Activated CD4-positive, alpha-beta T cell treated with anti-CD3 and anti-CD28 coated beads, Interleukin-2, amount 50 U/mL, for 4 hours (primary cell): ENCODE results near the gene MYO7A.

ENCODE experiments used
- DNase-seq, 2 experiments: peaks; one replicate each; pipeline ENCODE4 v3.0.0-alpha.2; 2020

Gene MYO7A

GRCh38 chr11:77129069-77129841 lies 1.2 kb downstream of the MYO7A start:
- DNase-seq = no peak

- DNase-seq = no peak
These were observed 2.1 kb downstream of the MYO7A start for GRCh38 chr11:77129842-77130756.

DNA sequence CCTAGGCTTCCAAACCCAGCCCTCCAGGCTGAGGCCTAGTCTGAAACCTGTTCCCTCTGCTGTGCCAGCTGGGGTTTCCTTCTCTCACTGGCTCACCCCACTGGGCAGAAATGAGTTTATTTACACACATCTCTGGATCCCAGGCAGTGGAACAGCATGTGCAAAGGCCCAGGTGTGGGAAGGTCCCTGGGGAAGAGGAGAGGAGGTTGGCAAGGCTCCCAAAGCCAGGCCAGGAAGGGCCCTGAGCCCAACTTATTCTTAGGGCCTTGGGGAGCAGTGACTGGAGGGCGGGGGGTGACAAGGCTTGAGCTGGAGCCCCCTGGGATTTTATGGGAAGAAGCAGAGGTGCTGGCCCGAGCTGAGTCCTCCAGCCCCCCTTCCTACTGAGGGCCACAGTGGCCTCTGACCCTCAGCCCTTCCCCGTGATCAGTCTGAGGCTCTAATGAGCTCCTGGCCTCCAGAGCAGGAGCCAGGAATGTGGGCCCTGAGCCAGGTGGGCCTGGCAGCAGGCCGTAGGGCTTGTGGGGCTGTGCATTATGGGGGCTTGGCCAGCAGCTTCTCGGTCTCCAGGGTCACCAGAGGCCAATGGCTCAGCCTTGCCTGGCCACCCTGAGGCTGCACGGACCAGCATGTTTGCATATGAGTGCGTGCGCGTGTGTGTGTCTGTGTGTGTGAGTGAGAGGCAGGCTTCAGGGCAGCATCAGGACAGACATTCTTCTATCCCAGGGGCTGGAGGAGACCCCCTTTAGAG lies 2.9 kb downstream of the MYO7A start:
- no peak for DNase-seq

DNA sequence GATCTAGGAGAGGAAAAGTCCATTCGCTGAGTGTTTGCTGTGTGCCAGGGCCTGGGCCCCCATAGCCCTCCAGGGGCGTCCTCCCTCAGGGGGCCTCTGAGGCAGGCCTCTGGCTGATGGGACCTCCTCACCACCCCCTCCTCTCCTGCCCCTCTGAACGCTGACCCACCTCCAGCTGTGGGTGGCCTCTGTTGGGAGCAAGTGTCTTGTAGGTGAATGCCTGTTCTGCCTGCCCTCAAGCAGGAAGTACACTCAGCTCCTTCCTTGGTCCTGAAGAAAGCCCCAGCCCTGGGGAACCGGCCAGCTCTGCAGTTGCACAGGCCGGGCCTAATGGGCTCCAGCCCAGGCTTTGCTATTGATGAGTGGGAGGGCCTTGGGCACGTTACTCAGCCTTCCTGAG lies 3.5 kb downstream of the MYO7A start:
- DNase-seq = no peak

GRCh38 chr11:77135069-77135468 lies 7.0 kb downstream of the MYO7A start:
- no peak for DNase-seq

DNA sequence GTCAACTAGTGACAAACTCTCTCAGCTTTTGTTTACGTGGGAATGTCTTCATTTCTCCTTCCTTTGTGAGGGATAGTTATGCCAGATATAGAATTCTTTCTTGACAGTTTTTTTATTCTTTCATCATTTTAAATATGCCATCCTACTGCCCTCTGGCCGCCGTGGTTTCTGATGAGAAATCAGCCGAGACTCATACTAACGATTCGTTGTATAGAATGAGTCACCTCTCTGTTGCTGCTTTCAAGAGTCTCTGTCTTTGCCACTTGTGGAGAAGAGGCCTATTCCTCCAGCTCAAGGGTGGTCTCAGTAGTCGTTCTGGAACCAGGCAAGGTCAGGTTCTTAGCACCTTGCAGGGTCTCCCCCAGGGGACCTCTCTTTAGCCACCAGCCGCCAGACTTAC lies 8.0 kb downstream of the MYO7A start:
- no peak for DNase-seq

GRCh38 chr11:77136784-77137420 lies 8.9 kb downstream of the MYO7A start:
- DNase-seq = no peak

- DNase-seq = no peak
These were observed 9.4 kb downstream of the MYO7A start for GRCh38 chr11:77137421-77137820.

DNA sequence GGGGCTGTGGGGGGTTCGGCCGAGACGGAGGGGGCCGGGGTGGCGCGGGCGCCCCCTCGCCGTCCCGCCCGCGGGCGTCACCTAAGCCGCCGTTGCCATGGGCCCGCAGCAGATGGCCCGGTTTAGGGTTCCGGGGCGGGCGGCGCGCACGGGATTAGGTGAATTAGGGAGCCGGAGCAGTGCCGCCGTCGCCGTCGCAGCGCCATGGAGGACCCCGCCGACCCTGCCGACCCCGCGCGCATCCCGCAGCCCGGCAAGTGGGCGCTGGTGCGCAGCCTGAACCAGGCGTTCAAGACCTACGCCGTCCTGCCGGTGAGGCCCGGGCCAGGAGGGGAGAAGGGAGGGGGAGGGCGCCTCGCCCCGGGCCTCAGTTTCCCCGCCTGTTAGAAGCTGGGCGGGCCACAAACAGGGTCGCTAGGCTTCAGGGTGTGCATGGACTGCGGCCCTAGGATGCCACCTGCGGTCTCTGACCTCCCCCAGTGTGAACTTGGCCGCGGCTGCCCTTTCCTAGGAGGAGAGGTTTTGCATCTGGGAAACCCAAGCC lies 10.1 kb downstream of the MYO7A start:
- no peak for DNase-seq

DNA sequence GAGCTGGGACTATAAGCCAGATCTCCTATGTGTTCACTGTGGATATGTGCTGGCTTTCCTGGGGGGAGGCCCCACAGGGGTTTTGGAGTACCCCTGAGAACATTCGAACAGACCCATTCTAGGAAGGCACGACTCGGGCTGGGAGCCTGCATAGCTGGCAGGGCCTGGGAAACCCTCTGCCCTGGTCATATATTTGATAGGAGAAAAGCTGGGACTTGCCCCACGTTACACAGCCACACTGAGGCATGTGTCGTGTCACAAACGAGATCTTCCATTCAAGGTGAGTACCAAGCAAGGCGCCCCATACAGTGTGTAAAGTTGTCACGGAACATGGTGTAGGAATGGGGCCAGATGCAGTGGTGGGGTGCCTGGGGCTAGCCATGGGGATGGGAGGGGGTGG lies 11.2 kb downstream of the MYO7A start:
- DNase-seq = no peak

DNA sequence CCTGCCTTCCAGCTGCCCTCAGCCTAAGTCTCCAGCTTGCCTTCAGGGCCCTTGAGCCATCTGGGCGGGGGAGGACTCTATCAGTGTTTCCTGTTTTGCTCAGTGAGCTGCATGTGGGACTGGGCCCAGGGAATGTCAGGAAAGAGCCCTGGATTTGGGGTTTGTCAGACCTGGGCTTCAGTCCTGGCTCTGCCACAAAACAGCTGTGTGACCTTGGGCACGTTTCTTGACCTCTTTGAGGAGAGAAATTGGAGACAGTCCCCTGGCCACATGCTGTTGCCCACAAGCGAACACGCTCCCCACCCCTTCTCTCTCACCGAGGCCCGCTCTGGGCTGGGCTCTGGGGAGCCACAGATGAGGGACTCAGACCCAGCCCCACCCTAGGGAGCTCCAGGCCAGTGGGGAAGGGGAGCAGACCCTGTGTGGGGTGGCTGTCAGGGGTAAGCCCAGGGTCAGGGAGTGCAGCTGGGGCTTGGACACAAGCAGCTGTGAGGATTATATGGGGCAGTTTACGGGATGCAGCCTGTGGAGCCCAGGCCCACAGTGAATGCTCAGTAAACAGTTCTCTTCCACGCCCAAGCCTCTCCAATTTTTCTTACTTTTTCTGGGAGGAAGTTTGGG lies 12.3 kb downstream of the MYO7A start:
- no peak for DNase-seq

GRCh38 chr11:77141034-77141433 lies 13.0 kb downstream of the MYO7A start:
- DNase-seq = no peak

- DNase-seq = no peak
These were observed 13.4 kb downstream of the MYO7A start for GRCh38 chr11:77141475-77141874.

DNA sequence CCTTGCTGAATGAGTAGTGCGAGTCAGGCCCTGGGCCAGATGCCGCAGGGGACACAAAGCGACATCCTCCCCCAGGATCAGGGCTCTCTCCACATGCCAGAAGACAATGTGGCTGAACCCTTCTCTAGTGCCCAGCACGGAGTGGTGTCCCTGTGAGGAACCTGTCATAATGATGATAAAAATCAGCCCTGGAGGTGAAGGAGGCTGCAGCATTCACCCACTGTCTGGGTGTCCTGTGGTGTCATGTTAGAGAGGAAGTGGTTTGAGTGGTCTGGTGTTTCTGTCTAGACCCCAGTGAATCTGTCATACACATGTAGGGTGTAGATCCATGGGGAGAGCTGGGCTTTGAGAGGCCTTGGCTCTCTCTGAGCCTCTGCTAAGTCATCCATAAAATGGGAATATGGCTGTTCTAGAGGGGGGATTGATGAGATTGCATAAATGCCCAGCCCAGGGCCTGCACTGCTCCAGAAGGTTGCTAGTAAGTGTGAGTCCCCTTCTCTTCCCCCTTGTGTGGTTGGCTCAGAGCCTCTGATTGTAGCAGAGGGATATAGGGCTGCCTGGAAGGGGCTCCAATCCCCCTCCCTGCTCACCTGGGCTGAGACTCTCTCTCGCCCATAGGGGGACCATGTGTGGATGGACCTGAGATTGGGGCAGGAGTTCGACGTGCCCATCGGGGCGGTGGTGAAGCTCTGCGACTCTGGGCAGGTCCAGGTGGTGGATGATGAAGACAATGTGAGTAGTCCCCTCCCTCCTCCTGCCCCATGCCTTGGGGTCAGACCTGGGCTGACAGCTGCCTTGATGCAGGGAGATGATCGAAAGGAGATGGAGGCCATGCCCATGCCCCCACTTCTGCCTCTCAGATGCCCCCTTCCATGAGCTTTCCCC lies 14.3 kb downstream of the MYO7A start:
- DNase-seq = no peak

DNA sequence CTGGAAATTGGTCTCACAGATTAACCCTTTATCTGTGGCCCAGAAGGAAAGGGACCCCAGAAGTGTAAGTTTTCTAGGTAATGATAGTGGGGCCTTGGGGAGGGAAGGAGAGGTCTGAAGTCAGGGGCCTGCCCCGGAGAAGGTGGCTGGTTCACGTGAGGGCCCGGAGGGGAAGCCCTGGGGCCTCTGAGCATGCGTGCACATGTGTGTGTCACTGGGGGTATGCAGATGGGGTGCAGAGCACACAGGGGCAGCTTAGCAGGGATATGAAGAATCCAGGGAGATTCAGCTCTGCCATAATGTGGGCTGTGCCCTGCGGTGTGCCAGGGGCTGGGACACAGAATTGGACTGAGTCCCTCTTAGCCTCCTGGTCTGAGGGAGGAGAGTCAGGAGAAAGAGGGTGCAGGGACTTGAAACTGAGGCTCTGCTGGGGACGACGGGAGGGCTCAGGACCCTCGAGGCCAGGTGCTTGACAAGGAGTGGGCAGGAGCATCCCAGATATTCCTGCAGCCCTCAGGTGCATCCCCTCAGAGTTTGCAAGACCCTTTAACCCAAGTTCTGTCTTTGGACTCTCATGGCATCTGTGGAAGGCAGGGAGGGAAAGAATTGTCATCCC lies 15.5 kb downstream of the MYO7A start:
- DNase-seq = no peak

- DNase-seq = no peak
These were observed 16.3 kb downstream of the MYO7A start for GRCh38 chr11:77144196-77144856.

DNA sequence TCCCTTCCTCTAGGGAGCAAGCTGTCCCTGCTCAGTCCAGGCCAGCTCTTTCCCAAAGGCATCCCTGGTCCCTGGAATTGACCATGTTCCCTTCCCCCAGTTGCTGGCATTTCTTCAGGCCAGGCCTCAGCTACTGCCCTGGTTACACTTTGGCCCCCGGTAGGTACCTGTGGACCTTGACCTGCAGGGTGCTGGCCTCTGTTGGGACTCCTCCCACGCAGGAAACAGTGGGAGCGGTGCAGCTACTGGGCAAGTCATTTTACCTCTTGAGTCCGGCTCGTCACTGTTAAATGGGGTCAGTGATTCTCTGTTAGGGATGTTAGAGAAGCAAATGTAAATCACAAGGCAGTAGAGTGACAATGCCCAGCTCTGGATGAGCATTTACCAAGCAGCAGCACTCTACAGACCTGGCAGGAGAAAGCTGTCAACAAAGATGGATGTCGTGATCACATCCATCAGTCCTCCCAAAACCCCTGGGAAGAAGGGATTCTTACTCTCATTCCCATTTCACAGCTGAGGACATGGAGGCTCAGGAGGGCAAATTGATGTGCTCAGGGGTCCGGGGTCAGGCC lies 16.9 kb downstream of the MYO7A start:
- DNase-seq = no peak

DNA sequence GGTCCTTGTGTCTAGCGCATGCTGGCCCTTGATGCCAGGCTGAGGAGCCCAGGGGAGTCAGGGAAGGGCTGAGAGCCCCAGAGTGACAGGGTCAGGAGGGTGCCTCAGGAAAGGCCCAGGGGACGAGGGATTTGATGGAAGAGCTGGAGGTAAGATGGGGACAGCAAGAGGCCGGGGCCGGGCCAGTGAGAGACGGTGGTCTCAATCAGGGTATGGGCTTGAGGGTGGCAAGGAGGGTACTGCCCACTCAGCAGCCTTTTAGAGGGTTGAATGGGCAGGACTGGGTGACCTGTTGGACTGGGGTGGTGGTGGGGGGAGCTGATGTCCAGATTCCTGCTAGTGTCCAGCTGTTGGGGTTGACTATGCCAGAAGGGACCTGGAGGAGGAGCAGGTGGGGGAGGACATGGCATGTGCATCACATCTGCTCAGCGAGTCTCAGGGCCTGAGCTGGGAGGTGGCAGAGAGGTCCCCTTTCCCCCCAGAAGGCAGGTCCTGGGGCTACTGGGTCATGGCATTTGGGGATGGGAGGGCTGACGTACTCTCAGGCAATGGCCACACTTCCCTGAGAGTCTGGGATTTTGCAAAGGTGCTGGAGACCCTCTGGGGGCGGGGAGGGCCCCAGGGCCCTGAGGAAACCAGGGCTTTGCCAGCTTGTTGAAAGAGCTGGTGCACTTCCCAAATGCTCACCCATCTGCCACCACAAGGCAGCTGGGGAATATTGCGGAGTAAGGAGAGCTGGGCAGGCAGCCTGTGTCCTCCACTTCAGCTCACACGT lies 18.4 kb downstream of the MYO7A start:
- DNase-seq = no peak

- no peak for DNase-seq
These were observed 18.9 kb downstream of the MYO7A start for GRCh38 chr11:77147036-77147315.
